ENCODE data around the gene FBXL7. TPM values are rescaled to one million over a fixed set of nuclear protein-coding genes. Genes with fewer than 3 reads are reported as not detected.

Gene FBXL7
- total and polyA plus RNA-seq, 2 donors, result 15.3 to 30.3 TPM

DNA sequence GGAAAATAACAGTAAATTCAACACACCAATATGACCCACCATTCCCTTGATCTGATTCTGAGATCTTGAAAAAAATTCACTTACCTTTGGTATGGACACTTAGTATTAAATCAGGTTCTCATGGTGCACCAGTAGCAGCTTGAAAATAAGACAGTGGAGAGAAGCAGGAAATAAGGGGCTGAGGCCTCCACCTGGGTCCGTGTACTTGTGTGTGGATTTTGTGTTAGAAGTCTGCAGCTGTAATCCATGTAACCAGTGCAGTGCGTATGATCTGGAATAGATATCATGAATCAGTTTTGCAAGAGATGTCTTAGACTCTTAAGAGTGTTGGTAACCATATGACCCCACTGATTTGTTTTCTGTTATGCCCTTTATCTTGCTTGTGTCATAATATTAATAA, 107.1 kb downstream of the FBXL7 start:
- H3K36me3 ChIP-seq (ENCODE audit: insufficient read depth), result no peaks in the 10 kb centered on the region
- no peak overlapping the region for H3K4me3 ChIP-seq (ENCODE audit: low read depth, low read length)
- WGBS, result 83% methylated on average over 2 of the region's 2 CpGs
- H3K4me1 ChIP-seq (ENCODE audit: insufficient read depth), result no peaks in the 10 kb centered on the region
- H3K27ac ChIP-seq (ENCODE audit: low read depth), result no peak overlapping the region
- no peak for DNase-seq (ENCODE audit: extremely low spot score)

GRCh38 chr5:15609076-15609725, 109.2 kb downstream of the FBXL7 start:
- no peaks in the 10 kb centered on the region for H3K36me3 ChIP-seq (ENCODE audit: insufficient read depth)
- no peaks in the 10 kb centered on the region for H3K4me1 ChIP-seq (ENCODE audit: insufficient read depth)
- H3K4me3 ChIP-seq (ENCODE audit: low read depth, low read length), result no peak overlapping the region
- WGBS, result over 99% methylated on average over 3 of the region's 3 CpGs
- no peak overlapping the region for H3K27ac ChIP-seq (ENCODE audit: low read depth)
- no peak for DNase-seq (ENCODE audit: extremely low spot score)

GRCh38 chr5:15610216-15610615, 110.2 kb downstream of the FBXL7 start:
- Histone ChIP-seq H3K36me3 (ENCODE audit: insufficient read depth) (no peaks in the 10 kb centered on the region), H3K4me3 (ENCODE audit: low read depth, low read length) (no peak overlapping the region), H3K27ac (ENCODE audit: low read depth) (no peak overlapping the region), H3K4me1 (ENCODE audit: insufficient read depth) (no peaks in the 10 kb centered on the region)
- WGBS, result 83% methylated on average over 2 of the region's 2 CpGs
- no peak for DNase-seq (ENCODE audit: extremely low spot score)

DNA sequence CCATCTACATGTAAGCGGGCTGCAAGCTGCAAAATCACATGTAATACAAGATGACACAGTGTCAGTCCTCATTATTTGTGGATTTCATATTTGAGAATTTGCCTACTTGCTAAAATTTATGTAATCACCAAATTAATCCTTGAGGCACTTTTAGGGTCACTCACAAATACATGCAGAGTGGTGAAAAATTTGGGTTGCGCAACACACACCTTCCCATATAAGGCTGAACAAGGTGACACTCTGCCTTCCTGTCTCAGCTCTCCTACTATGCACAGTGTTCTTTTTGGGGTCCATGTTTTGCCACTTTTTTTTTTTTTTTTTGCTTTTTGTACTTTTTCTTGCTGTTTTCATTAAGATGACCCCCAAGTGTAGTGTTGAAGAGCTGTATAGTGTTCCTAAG, 111.0 kb downstream of the FBXL7 start:
- DNase-seq (ENCODE audit: extremely low spot score), result no peak
- Histone ChIP-seq H3K4me3 (ENCODE audit: low read depth, low read length) (no peak overlapping the region), H3K4me1 (ENCODE audit: insufficient read depth) (no peaks in the 10 kb centered on the region), H3K27ac (ENCODE audit: low read depth) (no peak overlapping the region), H3K36me3 (ENCODE audit: insufficient read depth) (no peaks in the 10 kb centered on the region)
- WGBS, result 98% methylated on average over 2 of the region's 2 CpGs

DNA sequence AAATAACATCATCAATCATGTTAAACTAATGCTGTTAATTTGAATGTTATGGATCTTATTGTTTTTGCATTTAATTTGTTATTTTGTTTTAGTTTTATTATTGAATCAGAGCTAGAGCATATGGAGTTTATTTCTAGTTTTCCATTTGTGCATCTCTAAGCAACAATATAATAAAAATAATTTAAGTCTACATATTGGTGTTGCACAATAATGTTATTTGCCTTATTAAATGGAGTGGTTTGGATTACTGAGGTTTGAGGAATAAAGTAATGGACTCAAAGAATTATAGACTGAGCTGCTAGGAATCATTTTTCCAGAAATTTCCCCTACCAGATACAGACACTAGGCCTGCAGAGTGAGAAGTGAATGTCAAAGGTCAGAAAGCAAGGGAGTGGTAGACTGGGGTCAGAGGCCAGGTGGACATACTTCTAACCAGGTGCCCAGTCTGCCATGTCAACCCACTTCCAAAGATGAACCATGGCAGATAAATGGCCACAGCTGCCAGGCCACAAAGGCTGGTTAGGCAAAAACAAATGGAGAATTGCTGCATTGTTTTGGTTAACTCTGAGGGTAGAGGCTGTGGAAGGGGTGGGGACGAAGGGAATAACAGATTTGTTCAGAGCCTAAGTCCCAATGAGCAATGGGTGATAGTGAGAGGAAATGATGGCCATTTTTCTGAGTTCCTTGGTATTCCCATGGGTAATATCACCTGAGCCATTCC, 113.1 kb downstream of the FBXL7 start:
- Histone ChIP-seq H3K27ac (ENCODE audit: low read depth) (no peak overlapping the region), H3K4me3 (ENCODE audit: low read depth, low read length) (no peak overlapping the region), H3K4me1 (ENCODE audit: insufficient read depth) (no peaks in the 10 kb centered on the region), H3K36me3 (ENCODE audit: insufficient read depth) (no peaks in the 10 kb centered on the region)
- 88% methylated on average over 1 of the region's 1 CpG for WGBS
- DNase-seq (ENCODE audit: extremely low spot score), result no peak

GRCh38 chr5:15614679-15615078, 114.7 kb downstream of the FBXL7 start:
- 98% methylated on average over 4 of the region's 4 CpGs for WGBS
- H3K4me3 ChIP-seq (ENCODE audit: low read depth, low read length), result no peak overlapping the region
- no peaks in the 10 kb centered on the region for H3K36me3 ChIP-seq (ENCODE audit: insufficient read depth)
- DNase-seq (ENCODE audit: extremely low spot score), result no peak
- no peaks in the 10 kb centered on the region for H3K4me1 ChIP-seq (ENCODE audit: insufficient read depth)
- no peak overlapping the region for H3K27ac ChIP-seq (ENCODE audit: low read depth)

DNA sequence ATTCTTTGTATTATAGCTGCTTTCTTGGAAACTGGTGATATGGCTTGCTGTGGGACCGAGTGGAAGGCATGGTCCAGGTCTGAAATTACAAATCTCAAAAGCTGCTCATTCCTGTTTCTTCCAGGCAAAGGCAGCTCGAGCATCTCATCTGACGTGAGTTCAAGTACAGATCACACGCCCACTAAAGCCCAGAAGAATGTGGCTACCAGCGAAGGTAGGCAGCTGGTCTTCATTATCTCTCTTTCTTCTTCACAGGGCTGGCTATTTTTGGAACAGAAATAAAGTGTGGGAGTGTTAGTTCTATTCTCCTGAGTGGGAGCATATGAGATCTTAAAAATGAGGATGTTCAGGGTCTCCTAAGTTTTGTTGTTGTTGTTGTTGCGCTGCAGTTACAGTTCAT, 115.9 kb downstream of the FBXL7 start:
- WGBS, result 63% methylated on average over 6 of the region's 6 CpGs
- H3K27ac ChIP-seq (ENCODE audit: low read depth), result no peak overlapping the region
- no peak overlapping the region for H3K4me3 ChIP-seq (ENCODE audit: low read depth, low read length)
- H3K36me3 ChIP-seq (ENCODE audit: insufficient read depth), result no peaks in the 10 kb centered on the region
- H3K4me1 ChIP-seq (ENCODE audit: insufficient read depth), result no peaks in the 10 kb centered on the region
- no peak for DNase-seq (ENCODE audit: extremely low spot score)

GRCh38 chr5:15618938-15619337, 119.0 kb downstream of the FBXL7 start:
- WGBS, result 96% methylated on average over 10 of the region's 10 CpGs
- Histone ChIP-seq H3K4me3 (ENCODE audit: low read depth, low read length) (no peak overlapping the region), H3K36me3 (ENCODE audit: insufficient read depth) (no peaks in the 10 kb centered on the region), H3K4me1 (ENCODE audit: insufficient read depth) (no peaks in the 10 kb centered on the region), H3K27ac (ENCODE audit: low read depth) (no peak overlapping the region)
- DNase-seq (ENCODE audit: extremely low spot score), result no peak

GRCh38 chr5:15620501-15620900, 120.5 kb downstream of the FBXL7 start:
- no peak for DNase-seq (ENCODE audit: extremely low spot score)
- Histone ChIP-seq H3K36me3 (ENCODE audit: insufficient read depth) (no peaks in the 10 kb centered on the region), H3K4me1 (ENCODE audit: insufficient read depth) (no peaks in the 10 kb centered on the region), H3K4me3 (ENCODE audit: low read depth, low read length) (no peak overlapping the region), H3K27ac (ENCODE audit: low read depth) (no peak overlapping the region)
- WGBS, result 93% methylated on average over 11 of the region's 11 CpGs

DNA sequence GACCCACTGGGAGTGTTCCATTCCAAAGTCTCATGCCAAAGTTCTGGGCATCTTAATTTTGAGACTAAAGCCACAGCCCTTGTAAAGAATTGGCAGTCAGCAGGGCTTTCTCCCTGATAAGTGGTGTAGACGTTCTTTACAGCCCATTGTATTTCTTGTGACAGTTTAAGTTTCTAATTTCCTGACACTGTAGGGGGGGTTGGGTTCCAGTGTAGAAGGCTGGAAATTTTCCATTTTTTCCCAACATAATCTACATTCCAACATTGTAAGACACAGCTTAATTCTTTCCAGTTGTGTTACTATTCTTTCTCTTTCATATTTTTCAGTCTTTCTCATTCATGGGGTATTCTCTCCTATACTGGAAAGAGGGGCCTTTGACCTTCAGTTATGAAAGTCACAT, 121.1 kb downstream of the FBXL7 start:
- Histone ChIP-seq H3K4me3 (ENCODE audit: low read depth, low read length) (no peak overlapping the region), H3K27ac (ENCODE audit: low read depth) (no peak overlapping the region), H3K36me3 (ENCODE audit: insufficient read depth) (no peaks in the 10 kb centered on the region), H3K4me1 (ENCODE audit: insufficient read depth) (no peaks in the 10 kb centered on the region)
- DNase-seq (ENCODE audit: extremely low spot score), result no peak
- 37% methylated on average over 1 of the region's 1 CpG for WGBS

- Histone ChIP-seq H3K4me3 (ENCODE audit: low read depth, low read length) (no peak overlapping the region), H3K36me3 (ENCODE audit: insufficient read depth) (no peaks in the 10 kb centered on the region), H3K4me1 (ENCODE audit: insufficient read depth) (no peaks in the 10 kb centered on the region), H3K27ac (ENCODE audit: low read depth) (no peak overlapping the region)
- 95% methylated on average over 2 of the region's 2 CpGs for WGBS
- no peak for DNase-seq (ENCODE audit: extremely low spot score)
Measured at GRCh38 chr5:15623794-15624193, 123.8 kb downstream of the FBXL7 start.

GRCh38 chr5:15627109-15627508, 127.1 kb downstream of the FBXL7 start:
- Histone ChIP-seq H3K4me3 (ENCODE audit: low read depth, low read length) (no peak overlapping the region), H3K36me3 (ENCODE audit: insufficient read depth) (no peaks in the 10 kb centered on the region), H3K27ac (ENCODE audit: low read depth) (no peak overlapping the region), H3K4me1 (ENCODE audit: insufficient read depth) (no peaks in the 10 kb centered on the region)
- WGBS, result 89% methylated on average over 2 of the region's 2 CpGs
- DNase-seq (ENCODE audit: extremely low spot score), result no peak

DNA sequence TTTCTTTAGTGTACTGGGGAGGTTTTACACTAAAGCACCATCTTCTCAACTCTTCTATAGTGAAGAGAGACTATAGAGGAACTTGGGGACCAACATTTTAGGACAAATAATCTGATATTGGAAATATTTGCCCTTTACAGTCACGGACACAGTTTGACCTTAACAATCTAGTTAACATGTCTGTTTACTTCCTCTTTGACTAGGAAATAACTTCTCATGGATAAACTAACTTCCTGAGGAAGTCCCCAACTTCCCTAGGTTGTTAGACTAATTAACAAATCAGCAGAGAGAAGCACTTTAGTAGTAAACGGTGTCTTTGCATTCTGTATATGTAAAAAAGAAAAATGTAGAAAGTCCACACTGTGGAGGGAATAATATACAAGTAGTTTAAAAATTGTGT, 127.7 kb downstream of the FBXL7 start:
- H3K4me1 ChIP-seq (ENCODE audit: insufficient read depth), result no peaks in the 10 kb centered on the region
- WGBS, result 86% methylated on average over 2 of the region's 2 CpGs
- DNase-seq (ENCODE audit: extremely low spot score), result no peak
- no peaks in the 10 kb centered on the region for H3K36me3 ChIP-seq (ENCODE audit: insufficient read depth)
- H3K27ac ChIP-seq (ENCODE audit: low read depth), result no peak overlapping the region
- no peak overlapping the region for H3K4me3 ChIP-seq (ENCODE audit: low read depth, low read length)

- Histone ChIP-seq H3K27ac (ENCODE audit: low read depth) (no peak overlapping the region), H3K4me1 (ENCODE audit: insufficient read depth) (no peaks in the 10 kb centered on the region), H3K36me3 (ENCODE audit: insufficient read depth) (no peaks in the 10 kb centered on the region), H3K4me3 (ENCODE audit: low read depth, low read length) (no peak overlapping the region)
- no peak for DNase-seq (ENCODE audit: extremely low spot score)
Measured at GRCh38 chr5:15630441-15630840, 130.5 kb downstream of the FBXL7 start.
